SK-N-SH (cell line): Measurements from ENCODE around the gene PUSL1. TPM values are rescaled to one million over a fixed set of nuclear protein-coding genes. Genes with fewer than 3 reads are reported as not detected.

ENCODE experiments used
- CTCF ChIA-PET: fragments of 300-600, 350-600 bp; formaldehyde crosslinking; extraction: SDS; loops from one replicate; lab custom pipeline; 2021; lab: Yijun Ruan, JAX
- POLR2A ChIA-PET: fragments of 350-600 bp; sonication (Branson Sonifier 250); formaldehyde crosslinking; extraction: SDS; loops from one replicate; lab custom pipeline; 2020; ENCODE audit warnings: antibody characterized with exemption, inconsistent platforms; lab: Yijun Ruan, JAX
- DNase-seq: peaks from one replicate; pipeline ENCODE4 v3.0.0; 2012
- H2AFZ ChIP-seq: fragments of 200-600 bp; sonication (generic); 2 replicates; pipeline ENCODE4 v1.8.1; 2016; ENCODE audit warnings: antibody characterized with exemption, mild to moderate bottlenecking, low read depth
- H3F3A ChIP-seq: fragments of 200-600 bp; sonication (generic); replicated peaks from 2 replicates; pipeline ENCODE3; 2016; ENCODE audit warnings: antibody characterized with exemption, mild to moderate bottlenecking; ENCODE audit not compliant: insufficient read depth
- H3K27ac ChIP-seq, 2 experiments: fragments of 200-500 bp in 1 of 2; fragments of 200-600 bp in 1 of 2; sonication (Bioruptor generic) in 1 of 2; sonication (generic), shearing (Covaris generic) in 1 of 2; 2 replicates each; pipeline versions ENCODE4 v1.5.1 to v1.6.1; 2014 to 2016; ENCODE audit warnings: low read depth in 2 of 2, inconsistent platforms in 1 of 2, low read length in 1 of 2, mild to moderate bottlenecking in 1 of 2, mixed read lengths in 1 of 2
- H3K27me3 ChIP-seq: fragments of 200-600 bp; sonication (generic), shearing (Covaris generic); 2 replicates; pipeline ENCODE4 v1.6.1; 2016; ENCODE audit warnings: mixed run types; ENCODE audit not compliant: insufficient read depth
- H3K36me3 ChIP-seq, 2 experiments: fragments of 200-500 bp in 1 of 2; fragments of 200-600 bp in 1 of 2; sonication (Bioruptor generic) in 1 of 2; sonication (generic) in 1 of 2; replicated peaks in 1 of 2; 2 replicates each; pipeline versions ENCODE3 to v1.5.1; 2014 to 2016; ENCODE audit warnings: low read length in 1 of 2, mild to moderate bottlenecking in 1 of 2; ENCODE audit not compliant: insufficient read depth in 2 of 2, control insufficient read depth in 1 of 2
- H3K4me1 ChIP-seq, 2 experiments: fragments of 200-500 bp in 1 of 2; fragments of 200-600 bp in 1 of 2; sonication (Bioruptor generic) in 1 of 2; sonication (generic), shearing (Covaris generic) in 1 of 2; 2 replicates each; pipeline versions ENCODE4 v1.5.1 to v1.6.1; 2014 to 2016; ENCODE audit warnings: low read depth in 1 of 2, low read length in 1 of 2, mixed run types in 1 of 2; ENCODE audit not compliant: insufficient read depth in 2 of 2, control insufficient read depth in 1 of 2
- H3K4me2 ChIP-seq: fragments of 200-600 bp; sonication (generic), shearing (Covaris generic); 2 replicates; pipeline ENCODE4 v1.6.1; 2017; ENCODE audit warnings: mixed run types
- H3K4me3 ChIP-seq, 2 experiments: fragments of 200-500 bp in 1 of 2; fragments of 200-600 bp in 1 of 2; sonication (Bioruptor generic) in 1 of 2; sonication (generic), shearing (Covaris generic) in 1 of 2; 2 replicates each; pipeline versions ENCODE4 v1.5.1 to v1.8.1; 2014 to 2016; ENCODE audit warnings: low read depth in 2 of 2, inconsistent platforms in 1 of 2, low read length in 1 of 2, mild to moderate bottlenecking in 1 of 2, mixed read lengths in 1 of 2, moderate library complexity in 1 of 2
- H3K79me2 ChIP-seq: fragments of 200-600 bp; sonication (generic); 2 replicates; pipeline ENCODE4 v1.8.1; 2017; ENCODE audit warnings: mild to moderate bottlenecking; ENCODE audit not compliant: insufficient read depth
- H3K9ac ChIP-seq: fragments of 200-600 bp; sonication (generic); 2 replicates; pipeline ENCODE4 v1.6.1; 2017; ENCODE audit warnings: mixed run types
- H3K9me2 ChIP-seq: fragments of 200-600 bp; sonication (generic); 2 replicates; pipeline ENCODE4 v1.6.1; 2017; ENCODE audit warnings: mixed run types
- H3K9me3 ChIP-seq: fragments of 200-600 bp; sonication (generic); 2 replicates; pipeline ENCODE4 v1.6.1; 2017; ENCODE audit warnings: mixed run types, mild to moderate bottlenecking, moderate library complexity
- H4K20me1 ChIP-seq: fragments of 200-600 bp; sonication (generic); 2 replicates; pipeline ENCODE4 v1.6.1; 2017; ENCODE audit warnings: mild to moderate bottlenecking, mixed run types; ENCODE audit not compliant: insufficient read depth
- EP300 ChIP-seq, 2 experiments: IDR thresholded peaks; 2 replicates each; pipeline versions ENCODE4 v1.4.0 to v1.6.1; 2012; ENCODE audit warnings: borderline replicate concordance in 1 of 2, low read depth in 1 of 2, low read length in 1 of 2
- EZH2phosphoT487 ChIP-seq: fragments of 200-600 bp; sonication (generic); IDR thresholded peaks from 2 replicates; pipeline ENCODE4 v1.6.1; 2017; ENCODE audit warnings: low read depth, mixed run types, mild to moderate bottlenecking, antibody characterized with exemption, moderate library complexity, borderline replicate concordance
- FOSL2 ChIP-seq: IDR thresholded peaks from 2 replicates; pipeline ENCODE4 v1.4.0; 2012; ENCODE audit warnings: low read depth, mild to moderate bottlenecking, moderate library complexity, borderline replicate concordance
- FOXJ3 ChIP-seq: sonication (generic); formaldehyde crosslinking; IDR thresholded peaks from 2 replicates; pipeline ENCODE4 v1.5.1; 2020; ENCODE audit warnings: mild to moderate bottlenecking, missing genetic modification reagents
- FOXM1 ChIP-seq: IDR thresholded peaks from 2 replicates; pipeline ENCODE4 v1.4.0; 2012; ENCODE audit warnings: low read depth, mild to moderate bottlenecking
- JUND ChIP-seq: IDR thresholded peaks from 2 replicates; pipeline ENCODE4 v1.4.0; 2012
- MAX ChIP-seq: IDR thresholded peaks from 2 replicates; pipeline ENCODE4 v1.4.0; 2012; ENCODE audit warnings: low read depth
- MXI1 ChIP-seq: IDR thresholded peaks from 2 replicates; pipeline ENCODE4 v1.6.1; 2012; ENCODE audit warnings: mild to moderate bottlenecking, low read depth, low read length, improper control_type of control experiment
- NFIC ChIP-seq: IDR thresholded peaks from 2 replicates; pipeline ENCODE4 v1.4.0; 2012; ENCODE audit warnings: borderline replicate concordance
- NRF1 ChIP-seq: IDR thresholded peaks from 2 replicates; pipeline ENCODE4 v1.6.1; 2012; ENCODE audit warnings: low read depth, mild to moderate bottlenecking, low read length
- PBX3 ChIP-seq: IDR thresholded peaks from 2 replicates; pipeline ENCODE4; 2012
- POLR2AphosphoS5 ChIP-seq: IDR thresholded peaks from 2 replicates; pipeline ENCODE4 v1.6.1; 2012; ENCODE audit warnings: low read depth, low read length
- RFX5 ChIP-seq: IDR thresholded peaks from 2 replicates; pipeline ENCODE4 v1.6.1; 2012; ENCODE audit warnings: mild to moderate bottlenecking, improper control_type of control experiment, low read length
- RXRA ChIP-seq: IDR thresholded peaks from 2 replicates; pipeline ENCODE4 v1.4.0; 2012; ENCODE audit warnings: low read depth, mild to moderate bottlenecking, borderline replicate concordance
- TEAD4 ChIP-seq: IDR thresholded peaks from 2 replicates; pipeline ENCODE4 v1.4.0; 2012; ENCODE audit warnings: mild to moderate bottlenecking, borderline replicate concordance; ENCODE audit not compliant: insufficient read depth
- USF2 ChIP-seq: fragments of 150-350 bp; IDR thresholded peaks from 2 replicates; pipeline ENCODE4 v1.6.1; 2017; ENCODE audit warnings: antibody characterized with exemption, low read length, low read depth, borderline replicate concordance
- WGBS: methylation state at CpG from one replicate; pipeline ENCODE4 v1.1.6; 2017; ENCODE audit warnings: low lambda C conversion rate; 5-methylcytosine and 5-hydroxymethylcytosine counted together
- polyA plus RNA-seq, 3 experiments: library from polyadenylated mRNA; depleted of rRNA; stranded (reverse); fragments of >200 nt; gene quantifications; 2 replicates each; pipeline ENCODE4 v1.2.3, GENCODE V29; 2012
- TF ChIP-seq, protein P1 (sequence below): IDR thresholded peaks from 2 replicates; pipeline ENCODE4 v1.4.0; 2012; ENCODE audit warnings: low read depth, borderline replicate concordance

The PUSL1 gene
- polyA plus RNA-seq, 1 of the 3 experiments (the other 2 are of a cell fraction): 19.0 TPM

DNA sequence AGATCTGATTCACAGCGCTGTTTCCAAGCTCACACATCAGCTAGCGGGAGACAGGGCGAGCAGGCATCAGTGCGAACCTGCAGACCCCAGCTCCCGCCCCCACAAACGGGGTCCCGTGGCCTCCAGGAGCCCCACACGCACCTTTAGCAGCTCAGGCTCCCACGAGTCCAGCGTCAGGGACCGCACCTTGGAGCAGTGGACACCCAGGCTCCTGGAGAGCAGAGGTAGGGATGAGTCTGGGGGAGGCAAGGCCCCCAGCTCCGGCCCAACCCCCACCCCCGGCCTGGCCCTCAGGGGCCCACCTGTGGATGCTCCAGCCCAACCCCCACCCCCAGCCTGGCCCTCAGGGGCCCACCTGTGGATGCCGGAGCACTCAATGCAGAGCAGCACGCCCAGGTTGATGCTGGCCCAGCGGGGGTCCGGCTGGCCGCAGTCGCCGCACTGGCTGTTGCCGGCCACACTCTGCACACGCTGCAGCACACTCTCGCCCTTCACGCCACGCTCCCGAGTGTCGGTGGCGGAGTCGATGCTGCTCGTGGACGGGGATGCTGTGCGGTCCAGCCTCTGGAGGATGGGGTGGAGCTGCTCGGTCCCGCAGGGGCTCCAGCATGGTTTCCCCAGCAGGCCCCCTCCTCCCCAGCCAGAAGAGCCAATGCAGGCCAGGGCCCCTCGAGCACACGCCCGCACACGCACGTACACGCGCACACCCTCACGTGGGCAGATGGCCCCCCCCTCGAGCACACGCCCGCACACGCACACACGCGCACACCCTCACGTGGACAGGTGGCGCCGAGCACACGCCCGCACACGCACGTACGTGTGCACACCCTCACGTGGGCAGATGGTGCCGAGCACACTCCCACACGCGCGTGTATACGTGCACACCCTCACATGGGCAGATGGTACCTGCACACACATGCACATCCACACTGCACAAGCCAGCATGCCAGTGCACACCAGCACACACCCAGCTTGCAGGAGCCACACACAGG lies 12.0 kb upstream of the PUSL1 start:
- TF ChIP-seq NRF1 (no peak), RFX5 (no peak), MXI1 (no peak), PBX3 (no peak), POLR2AphosphoS5 (no peak), FOSL2 (no peak), USF2 (no peak), FOXM1 (no peak), NFIC (no peak), FOXJ3 (no peak), EZH2phosphoT487 (no peak), TEAD4 (no peak), JUND (no peak), RXRA (no peak), EP300 (IDR thresholded peaks at IDR 0.05; ENCODE audit: borderline replicate concordance in 1 of 2, low read depth in 1 of 2, low read length in 1 of 2) (no peak), MAX (no peak)
- TF ChIP-seq, protein P1, sequence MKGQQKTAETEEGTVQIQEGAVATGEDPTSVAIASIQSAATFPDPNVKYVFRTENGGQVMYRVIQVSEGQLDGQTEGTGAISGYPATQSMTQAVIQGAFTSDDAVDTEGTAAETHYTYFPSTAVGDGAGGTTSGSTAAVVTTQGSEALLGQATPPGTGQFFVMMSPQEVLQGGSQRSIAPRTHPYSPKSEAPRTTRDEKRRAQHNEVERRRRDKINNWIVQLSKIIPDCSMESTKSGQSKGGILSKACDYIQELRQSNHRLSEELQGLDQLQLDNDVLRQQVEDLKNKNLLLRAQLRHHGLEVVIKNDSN: no peak
- Histone ChIP-seq H3K27me3 (no peaks in the 10 kb centered on the region), H3K9ac (no peak overlapping the region), H3K9me3 (no peaks in the 10 kb centered on the region), H3K27ac (no peak overlapping the region), H3K9me2 (no peaks in the 10 kb centered on the region), H3K79me2 (no peaks in the 10 kb centered on the region), H2AFZ (no peak overlapping the region), H3K4me1 (peaks cover 0 to 8% of the 10 kb centered on the region in 2 experiments; a peak in 1 of 4 replicates), H3K36me3 (peaks cover 0 to 21% of the 10 kb centered on the region in 2 experiments), H4K20me1 (peaks cover 4% of the 10 kb centered on the region; the same call in 1 of the 2 replicates), H3K4me3 (no peak overlapping the region), H3K4me2 (no peak overlapping the region), H3F3A (no peaks in the 10 kb centered on the region)
- POLR2A ChIA-PET: interaction anchor here (0.6 kb wide), 1 partner anchor 31 kb away, joined by 3 read pairs; no protein-coding TSS in a partner anchor
- DNase-seq: no peak
- 95% methylated on average over 41 of the region's 62 CpGs for WGBS
- CTCF ChIA-PET: interaction anchor here (7.3 kb wide), 1 partner anchor 176 kb away, joined by 131 read pairs; no protein-coding TSS in a partner anchor
